Amniotic epithelial cell (primary cell): Measurements from ENCODE around the gene HOXA9.

Experiments
- DNase-seq: peaks from one replicate; pipeline ENCODE4 v3.0.0-alpha.2; 2010; ENCODE audit warnings: low read depth

Gene HOXA9

GRCh38 chr7:27165089-27165995 lies at the start of gene HOXA9:
Gene HOXA9, minus strand, starts transcription at chr7:27165537. Its CDS starts 80 bp downstream, at chr7:27165457.
- DNase-seq = no peak

GRCh38 chr7:27214239-27214950 lies 49.1 kb upstream of the HOXA9 start:
- no peak for DNase-seq

GRCh38 chr7:27213433-27214238 lies 48.3 kb upstream of the HOXA9 start:
- DNase-seq = no peak

GRCh38 chr7:27212497-27213432 lies 47.4 kb upstream of the HOXA9 start:
- DNase-seq = no peak

GRCh38 chr7:27211764-27212204 lies 46.4 kb upstream of the HOXA9 start:
- no peak for DNase-seq

GRCh38 chr7:27211084-27211446 lies 45.7 kb upstream of the HOXA9 start:
- no peak for DNase-seq

- peak; percentile 30 for DNase-seq
These were observed 45.2 kb upstream of the HOXA9 start for GRCh38 chr7:27210441-27211083.

- DNase-seq = no peak
These were observed 44.6 kb upstream of the HOXA9 start for GRCh38 chr7:27209933-27210440.

- DNase-seq = no peak
These were observed 43.7 kb upstream of the HOXA9 start for GRCh38 chr7:27208998-27209397.

GRCh38 chr7:27207348-27207985 lies 42.1 kb upstream of the HOXA9 start:
- no peak for DNase-seq

- DNase-seq = no peak
These were observed 40.3 kb upstream of the HOXA9 start for GRCh38 chr7:27205325-27206280.

- no peak for DNase-seq
These were observed 39.5 kb upstream of the HOXA9 start for GRCh38 chr7:27204851-27205322.

GRCh38 chr7:27203964-27204594 lies 38.7 kb upstream of the HOXA9 start:
- DNase-seq = no peak

GRCh38 chr7:27203365-27203953 lies 38.1 kb upstream of the HOXA9 start:
- no peak for DNase-seq

- no peak for DNase-seq
These were observed 37.5 kb upstream of the HOXA9 start for GRCh38 chr7:27202862-27203134.

- no peak for DNase-seq
These were observed 36.9 kb upstream of the HOXA9 start for GRCh38 chr7:27202018-27202861.

GRCh38 chr7:27201580-27202017 lies 36.3 kb upstream of the HOXA9 start:
- DNase-seq = no peak
